ENCODE data around the gene LYAR. TPM values are rescaled to one million over a fixed set of nuclear protein-coding genes. Genes with fewer than 3 reads are reported as not detected.
"Not testable (repeated sequence)": the region's sequence is repeated elsewhere in the genome, so short reads cannot be mapped to it uniquely, and the experiment has no call there.

The LYAR gene
- total RNA-seq, 2 donors from 2014 or later: 25.5 to 41.0 TPM

GRCh38 chr4:4247696-4248028 lies 42.3 kb downstream of the LYAR start:
- Mint-ChIP-seq H3K9me3 (no peaks in the 10 kb centered on the region), H3K36me3 (ENCODE audit: insufficient read depth in 2 of 2) (peaks cover 12 to 18% of the 10 kb centered on the region in 2 donors), H3K4me3 (peak overlapping the region; percentile 86 to 94), H3K27ac (peak overlapping the region; percentile 98), H3K4me1 (ENCODE audit: low read depth) (peaks cover 32% of the 10 kb centered on the region), H3K27me3 (ENCODE audit: low read depth) (no peaks in the 10 kb centered on the region)
- ATAC-seq (replicated peaks in 1 of 2) (peak in 1 of 2 donors; percentile 1), DNase-seq (no peak)

GRCh38 chr4:4245172-4245571 lies 44.8 kb downstream of the LYAR start:
- Mint-ChIP-seq H3K4me3 (no peak overlapping the region), H3K9me3 (no peaks in the 10 kb centered on the region), H3K4me1 (ENCODE audit: low read depth) (peaks cover 32% of the 10 kb centered on the region), H3K27me3 (ENCODE audit: low read depth) (no peaks in the 10 kb centered on the region), H3K27ac (peak overlapping the region; percentile 14), H3K36me3 (ENCODE audit: insufficient read depth in 2 of 2) (peaks cover 12 to 20% of the 10 kb centered on the region in 2 donors)
- no peak for ATAC-seq (replicated peaks in 1 of 2)
- DNase-seq: no peak

DNA sequence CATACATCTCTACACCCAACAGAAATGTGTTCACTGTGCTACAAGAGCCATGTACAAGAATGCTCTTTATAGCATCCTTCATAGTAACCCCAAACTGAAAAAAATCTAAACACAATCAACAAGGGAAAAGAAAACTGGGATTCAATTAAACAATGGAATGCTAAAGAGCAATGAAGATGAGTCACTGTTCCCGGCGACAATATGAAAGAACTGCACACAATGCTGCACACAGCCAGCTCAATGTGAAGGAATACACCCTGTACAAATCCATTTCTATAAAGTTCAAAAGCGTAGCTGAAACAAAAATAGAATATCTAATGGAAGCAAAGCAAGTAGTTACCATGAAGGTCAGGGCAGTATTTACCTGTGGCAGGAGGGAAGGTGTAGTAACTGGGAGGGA lies 50.4 kb downstream of the LYAR start:
- not testable (repeated sequence) for H3K27me3 Mint-ChIP-seq (ENCODE audit: low read depth); H3K9me3 Mint-ChIP-seq; DNase-seq; ATAC-seq (replicated peaks in 1 of 2); H3K4me3 Mint-ChIP-seq; H3K27ac Mint-ChIP-seq; H3K4me1 Mint-ChIP-seq (ENCODE audit: low read depth)
- peaks cover 14 to 33% of the 10 kb centered on the region in 2 donors for H3K36me3 Mint-ChIP-seq (ENCODE audit: insufficient read depth in 2 of 2)

DNA sequence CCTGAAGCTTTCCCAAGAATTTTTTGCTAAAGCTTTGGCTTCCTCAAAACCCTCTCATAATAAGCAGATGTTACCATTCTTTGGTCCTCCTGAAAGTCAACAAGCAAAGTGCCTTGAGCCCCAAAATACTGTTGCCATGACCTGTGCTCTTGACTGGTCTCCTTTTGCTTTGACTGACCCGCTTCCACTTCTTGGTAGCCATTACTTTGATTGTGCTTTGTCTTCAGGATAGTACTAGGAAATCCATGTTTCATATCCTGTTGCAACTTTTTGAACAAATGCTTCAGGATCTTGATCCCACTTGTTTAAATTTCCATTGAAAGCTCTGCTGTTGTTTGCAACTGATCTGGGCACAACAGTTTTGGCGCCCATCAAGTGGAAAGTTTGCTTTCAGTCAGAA lies 56.3 kb downstream of the LYAR start:
- Mint-ChIP-seq H3K4me3 (no peak overlapping the region), H3K9me3 (peaks cover 6 to 10% of the 10 kb centered on the region in 2 donors), H3K27ac (no peak overlapping the region), H3K4me1 (ENCODE audit: low read depth) (no peaks in the 10 kb centered on the region), H3K36me3 (ENCODE audit: insufficient read depth in 2 of 2) (peaks cover 6 to 16% of the 10 kb centered on the region in 2 donors), H3K27me3 (ENCODE audit: low read depth) (peaks cover 8% of the 10 kb centered on the region)
- ATAC-seq (replicated peaks in 1 of 2) (no peak), DNase-seq (no peak)

GRCh38 chr4:4228356-4228668 lies 61.6 kb downstream of the LYAR start:
- no peak for ATAC-seq (replicated peaks in 1 of 2)
- H3K36me3 Mint-ChIP-seq (ENCODE audit: insufficient read depth in 2 of 2): peaks cover 3 to 4% of the 10 kb centered on the region in 2 donors
- no peak overlapping the region for H3K4me3 Mint-ChIP-seq
- no peak overlapping the region for H3K27ac Mint-ChIP-seq
- H3K27me3 Mint-ChIP-seq (ENCODE audit: low read depth): peaks cover 53% of the 10 kb centered on the region
- H3K4me1 Mint-ChIP-seq (ENCODE audit: low read depth): peaks cover 11% of the 10 kb centered on the region
- peaks cover 4% of the 10 kb centered on the region in 2 donors for H3K9me3 Mint-ChIP-seq
- DNase-seq: no peak

- H3K27me3 Mint-ChIP-seq (ENCODE audit: low read depth): peaks cover 58% of the 10 kb centered on the region
Measured at GRCh38 chr4:4227510-4228355, 62.2 kb downstream of the LYAR start.

GRCh38 chr4:4226606-4227438 lies 63.1 kb downstream of the LYAR start, which contains the start of gene OTOP1:
Gene OTOP1, minus strand, starts transcription at chr4:4226929. Its CDS starts 65 bp downstream, at chr4:4226864.
- peak within 1 kb of the TSS; percentile 27 to 56 for H3K4me3 Mint-ChIP-seq
- peaks cover 11% of the 10 kb centered on the region for H3K4me1 Mint-ChIP-seq (ENCODE audit: low read depth)
- H3K36me3 Mint-ChIP-seq (ENCODE audit: insufficient read depth in 2 of 2): peaks cover 3 to 4% of the 10 kb centered on the region in 2 donors
- no peak within 1 kb of the TSS for H3K27ac Mint-ChIP-seq
- peaks cover 1 to 2% of the 10 kb centered on the region in 2 donors for H3K9me3 Mint-ChIP-seq
- H3K27me3 Mint-ChIP-seq (ENCODE audit: low read depth): peaks cover 68% of the 10 kb centered on the region
- no peak for ATAC-seq (replicated peaks in 1 of 2)
- no peak for DNase-seq

More at GRCh38 chr4:4227510-4228355, 62.2 kb downstream of the LYAR start:
- no peak for ATAC-seq (replicated peaks in 1 of 2)
- H3K4me1 Mint-ChIP-seq (ENCODE audit: low read depth): peaks cover 11% of the 10 kb centered on the region
- peaks cover 3 to 4% of the 10 kb centered on the region in 2 donors for H3K36me3 Mint-ChIP-seq (ENCODE audit: insufficient read depth in 2 of 2)
- H3K9me3 Mint-ChIP-seq: peaks cover 1 to 2% of the 10 kb centered on the region in 2 donors
- H3K27ac Mint-ChIP-seq: no peak overlapping the region
- peak overlapping the region; percentile 27 to 32 for H3K4me3 Mint-ChIP-seq
- DNase-seq: no peak

- DNase-seq (no peak), ATAC-seq (replicated peaks in 1 of 2) (no peak)
- Mint-ChIP-seq H3K4me3 (peak overlapping the region; percentile 13 to 56), H3K9me3 (peaks cover 0 to 2% of the 10 kb centered on the region in 2 donors), H3K27me3 (ENCODE audit: low read depth) (peaks cover 71% of the 10 kb centered on the region), H3K4me1 (ENCODE audit: low read depth) (peaks cover 11% of the 10 kb centered on the region), H3K27ac (no peak overlapping the region), H3K36me3 (ENCODE audit: insufficient read depth in 2 of 2) (peaks cover 3 to 4% of the 10 kb centered on the region in 2 donors)
Measured at GRCh38 chr4:4225915-4226605, 63.9 kb downstream of the LYAR start.

Other genes starting within 250 kb of the LYAR start
- gene OTOP1, start 63.2 kb downstream of the LYAR start, total RNA-seq: not detected
- 10 to 100 TPM; 26.2 to 31.2 TPM for gene TMEM128, start 41.9 kb downstream of the LYAR start, total RNA-seq
- gene ZBTB49, start 97 bp upstream of the LYAR start, total RNA-seq: 1 to 10 TPM; 6.4 to 8.2 TPM
- gene NSG1, start 96.9 kb upstream of the LYAR start, total RNA-seq: 1 to 10 TPM; 1.0 to 3.2 TPM